Colonic mucosa (tissue), 4 donors: Measurements from ENCODE around the gene STEAP2. TPM values are rescaled to one million over a fixed set of nuclear protein-coding genes. Genes with fewer than 3 reads are reported as not detected.

Source experiments
- DNase-seq: peaks from one replicate; pipeline ENCODE4 v3.0.0-alpha.2; 2020
- H3K27ac ChIP-seq: fragments of 200-600 bp; one replicate; pipeline ENCODE4 v1.8.0; 2021
- H3K27me3 ChIP-seq: fragments of 200-600 bp; one replicate; pipeline ENCODE4 v1.8.0; 2021
- H3K36me3 ChIP-seq: fragments of 200-600 bp; one replicate; pipeline ENCODE4 v1.8.0; 2021
- H3K4me1 ChIP-seq: fragments of 200-600 bp; one replicate; pipeline ENCODE4 v1.8.0; 2021; ENCODE audit warnings: mild to moderate bottlenecking
- H3K4me3 ChIP-seq: fragments of 200-600 bp; one replicate; pipeline ENCODE4 v1.8.0; 2021
- H3K9ac ChIP-seq, 2 donors: one replicate each; pipeline ENCODE4 v1.7.0; 2013; ENCODE audit warnings: control low read depth in 2 of 2, low read depth in 2 of 2, low read length in 2 of 2
- H3K9me3 ChIP-seq: fragments of 200-600 bp; one replicate; pipeline ENCODE4 v1.8.0; 2021
- CTCF ChIP-seq: fragments of 200-600 bp; IDR thresholded peaks from one replicate; pipeline ENCODE4 v1.8.0; 2022; ENCODE audit warnings: antibody characterized with exemption, mild to moderate bottlenecking
- intact Hi-C: fragments of 100-400 bp; cut with DNase I; formaldehyde crosslinking; loops from one replicate; pipeline ENCODE4 v1.14.1; 2022
- total RNA-seq, 2 donors: library from RNA; stranded (reverse); fragmentation: NEBNext Ultra II Directional in 1 of 2; extraction: Animal tissue kit (Norgen Biotek cat#: 25700) in 1 of 2; gene quantifications; one replicate each; pipeline ENCODE4 v1.2.1, GENCODE V29; 2021
- donor health status: healthy.
- donor health status: DM: no; HTN: no; CAD: no.
- donor health status: DM: no; HTN: no; CAD: no.

The STEAP2 gene
- total RNA-seq, 2 donors from 2014 or later: 19.7 to 27.3 TPM

DNA sequence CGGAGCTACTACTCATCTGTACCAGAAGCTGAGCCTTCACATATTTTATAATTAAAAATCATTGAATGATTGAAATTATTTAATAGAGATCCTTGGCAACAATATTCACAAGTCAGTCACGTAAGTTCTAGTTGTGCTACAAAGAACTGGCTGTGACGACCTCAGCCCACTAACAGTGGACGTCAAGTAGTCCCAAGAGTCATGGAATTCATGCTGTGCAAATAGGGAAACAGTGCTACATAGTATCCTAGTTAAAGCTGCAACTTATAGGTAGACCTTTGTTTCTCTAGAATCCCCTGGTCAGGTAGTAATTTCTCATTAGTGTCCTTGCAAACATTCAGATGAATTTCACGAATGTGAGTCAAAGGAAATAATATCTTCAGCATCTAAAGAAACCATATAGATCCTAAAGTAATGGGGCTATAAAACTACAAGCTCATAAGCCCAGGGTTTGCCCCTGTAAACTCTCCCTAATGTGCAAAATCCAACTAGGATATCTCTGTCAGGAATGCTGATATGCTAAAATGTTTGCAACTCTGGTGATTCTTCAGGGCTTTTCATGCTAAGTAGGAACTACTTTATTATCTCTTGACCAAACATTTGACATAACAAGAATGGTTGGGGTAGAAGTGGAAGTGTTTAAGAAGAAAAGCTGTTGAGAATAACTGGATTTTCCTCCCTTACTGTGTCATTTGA, 64.6 kb downstream of the STEAP2 start:
- H3K27ac ChIP-seq: no peak overlapping the region
- no peaks in the 10 kb centered on the region for H3K27me3 ChIP-seq
- no peak for TF ChIP-seq CTCF
- H3K36me3 ChIP-seq: no peaks in the 10 kb centered on the region
- no peak overlapping the region for H3K9ac ChIP-seq
- no peak overlapping the region for H3K4me3 ChIP-seq
- intact Hi-C loops: no loop called here
- H3K4me1 ChIP-seq: no peaks in the 10 kb centered on the region
- DNase-seq: no peak
- H3K9me3 ChIP-seq: no peaks in the 10 kb centered on the region

Other genes with a start within 250 kb of the STEAP2 start
- 10 to 100 TPM; 19.2 to 22.0 TPM for gene STEAP1, start 57.3 kb upstream of the STEAP2 start, total RNA-seq
- gene CFAP69, start 33.4 kb downstream of the STEAP2 start, total RNA-seq: 1 to 10 TPM; 3.6 to 4.2 TPM
- gene FAM237B, start 109.6 kb downstream of the STEAP2 start, total RNA-seq: not detected
- gene GTPBP10, start 135.0 kb downstream of the STEAP2 start, total RNA-seq: 10 to 100 TPM; 20.1 to 28.6 TPM
- gene CLDN12, start 191.7 kb downstream of the STEAP2 start, total RNA-seq: 10 to 100 TPM; 52.5 to 65.6 TPM